ENCODE measurements around the gene SLC9A9.

DNA sequence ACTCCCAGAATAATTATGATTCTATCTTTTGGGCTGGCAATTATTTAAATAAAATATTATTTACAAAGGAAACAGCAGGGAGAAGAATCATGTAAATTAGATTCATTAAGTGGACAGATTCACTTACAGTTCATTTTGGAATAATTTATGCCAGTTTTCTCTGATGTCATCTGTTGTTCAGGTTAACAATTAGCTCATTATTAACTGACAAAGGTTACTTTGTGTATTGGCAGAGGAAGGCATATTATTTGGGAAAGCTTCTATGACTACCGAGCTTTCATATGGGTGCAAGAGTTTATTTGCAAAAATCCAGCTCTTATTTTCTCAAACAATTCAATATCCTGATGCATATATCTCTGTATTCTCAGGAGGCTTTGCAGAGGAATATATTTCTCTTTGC, 504.3 kb downstream of the SLC9A9 start:
- TF ChIP-seq, protein P1, sequence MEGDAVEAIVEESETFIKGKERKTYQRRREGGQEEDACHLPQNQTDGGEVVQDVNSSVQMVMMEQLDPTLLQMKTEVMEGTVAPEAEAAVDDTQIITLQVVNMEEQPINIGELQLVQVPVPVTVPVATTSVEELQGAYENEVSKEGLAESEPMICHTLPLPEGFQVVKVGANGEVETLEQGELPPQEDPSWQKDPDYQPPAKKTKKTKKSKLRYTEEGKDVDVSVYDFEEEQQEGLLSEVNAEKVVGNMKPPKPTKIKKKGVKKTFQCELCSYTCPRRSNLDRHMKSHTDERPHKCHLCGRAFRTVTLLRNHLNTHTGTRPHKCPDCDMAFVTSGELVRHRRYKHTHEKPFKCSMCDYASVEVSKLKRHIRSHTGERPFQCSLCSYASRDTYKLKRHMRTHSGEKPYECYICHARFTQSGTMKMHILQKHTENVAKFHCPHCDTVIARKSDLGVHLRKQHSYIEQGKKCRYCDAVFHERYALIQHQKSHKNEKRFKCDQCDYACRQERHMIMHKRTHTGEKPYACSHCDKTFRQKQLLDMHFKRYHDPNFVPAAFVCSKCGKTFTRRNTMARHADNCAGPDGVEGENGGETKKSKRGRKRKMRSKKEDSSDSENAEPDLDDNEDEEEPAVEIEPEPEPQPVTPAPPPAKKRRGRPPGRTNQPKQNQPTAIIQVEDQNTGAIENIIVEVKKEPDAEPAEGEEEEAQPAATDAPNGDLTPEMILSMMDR (IDR thresholded peaks at IDR 0.05; ENCODE audit: borderline replicate concordance, extremely low read depth, low read length, poor library complexity, severe bottlenecking): no peak
- TF ChIP-seq EZH2 (IDR thresholded peaks at IDR 0.05; ENCODE audit: borderline replicate concordance, low read depth, low read length, severe bottlenecking): no peak

All from DND-41 (cell line).